ENCODE measurements around the gene CCDC141. TPM values are rescaled to one million over a fixed set of nuclear protein-coding genes. Genes with fewer than 3 reads are reported as not detected.

The CCDC141 gene
- total and polyA plus RNA-seq, 2 experiments from 2014 or later: 11.7 to 13.4 TPM

DNA sequence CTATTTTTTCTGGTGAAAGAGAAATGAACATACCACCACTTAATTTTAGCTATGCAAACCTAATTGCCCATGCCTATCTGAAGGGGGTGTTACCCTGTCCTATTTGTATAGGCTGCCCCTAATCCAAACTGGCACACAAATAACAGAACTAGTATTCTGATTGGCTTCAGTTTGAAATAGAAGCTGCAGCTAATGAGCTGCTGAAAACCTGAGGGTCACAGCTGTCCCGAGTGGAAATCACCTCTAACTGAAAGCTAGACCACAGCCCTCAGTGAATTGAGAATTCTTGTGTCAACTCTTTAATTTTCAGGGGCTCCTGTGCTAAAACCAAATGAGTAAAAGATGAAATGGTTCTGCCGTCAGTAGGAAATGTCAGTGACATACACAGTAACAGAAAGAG lies 28.7 kb downstream of the CCDC141 start:
- Mint-ChIP-seq H3K9me3 (peaks cover 8% of the 10 kb centered on the region), H3K4me3 (no peak overlapping the region), H3K4me1 (no peaks in the 10 kb centered on the region), H3K27ac (no peak overlapping the region), H3K27me3 (ENCODE audit: insufficient read depth, low read depth, poor library complexity) (peaks cover 3% of the 10 kb centered on the region), H3K36me3 (ENCODE audit: low read depth) (peaks cover 7% of the 10 kb centered on the region; the same call in 2 of the 3 replicates)
- no peaks in the 10 kb centered on the region for H3K4me1 ChIP-seq (ENCODE audit: insufficient read depth)
- H3K36me3 ChIP-seq (ENCODE audit: insufficient read depth): no peaks in the 10 kb centered on the region; the same call in 1 of the 2 replicates
- no peaks in the 10 kb centered on the region for H3K27me3 ChIP-seq (ENCODE audit: insufficient read depth)
- no peak for ATAC-seq
- TF ChIP-seq, protein P1, sequence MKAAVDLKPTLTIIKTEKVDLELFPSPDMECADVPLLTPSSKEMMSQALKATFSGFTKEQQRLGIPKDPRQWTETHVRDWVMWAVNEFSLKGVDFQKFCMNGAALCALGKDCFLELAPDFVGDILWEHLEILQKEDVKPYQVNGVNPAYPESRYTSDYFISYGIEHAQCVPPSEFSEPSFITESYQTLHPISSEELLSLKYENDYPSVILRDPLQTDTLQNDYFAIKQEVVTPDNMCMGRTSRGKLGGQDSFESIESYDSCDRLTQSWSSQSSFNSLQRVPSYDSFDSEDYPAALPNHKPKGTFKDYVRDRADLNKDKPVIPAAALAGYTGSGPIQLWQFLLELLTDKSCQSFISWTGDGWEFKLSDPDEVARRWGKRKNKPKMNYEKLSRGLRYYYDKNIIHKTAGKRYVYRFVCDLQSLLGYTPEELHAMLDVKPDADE (IDR thresholded peaks at IDR 0.05): no peak
- TF ChIP-seq, protein P2, sequence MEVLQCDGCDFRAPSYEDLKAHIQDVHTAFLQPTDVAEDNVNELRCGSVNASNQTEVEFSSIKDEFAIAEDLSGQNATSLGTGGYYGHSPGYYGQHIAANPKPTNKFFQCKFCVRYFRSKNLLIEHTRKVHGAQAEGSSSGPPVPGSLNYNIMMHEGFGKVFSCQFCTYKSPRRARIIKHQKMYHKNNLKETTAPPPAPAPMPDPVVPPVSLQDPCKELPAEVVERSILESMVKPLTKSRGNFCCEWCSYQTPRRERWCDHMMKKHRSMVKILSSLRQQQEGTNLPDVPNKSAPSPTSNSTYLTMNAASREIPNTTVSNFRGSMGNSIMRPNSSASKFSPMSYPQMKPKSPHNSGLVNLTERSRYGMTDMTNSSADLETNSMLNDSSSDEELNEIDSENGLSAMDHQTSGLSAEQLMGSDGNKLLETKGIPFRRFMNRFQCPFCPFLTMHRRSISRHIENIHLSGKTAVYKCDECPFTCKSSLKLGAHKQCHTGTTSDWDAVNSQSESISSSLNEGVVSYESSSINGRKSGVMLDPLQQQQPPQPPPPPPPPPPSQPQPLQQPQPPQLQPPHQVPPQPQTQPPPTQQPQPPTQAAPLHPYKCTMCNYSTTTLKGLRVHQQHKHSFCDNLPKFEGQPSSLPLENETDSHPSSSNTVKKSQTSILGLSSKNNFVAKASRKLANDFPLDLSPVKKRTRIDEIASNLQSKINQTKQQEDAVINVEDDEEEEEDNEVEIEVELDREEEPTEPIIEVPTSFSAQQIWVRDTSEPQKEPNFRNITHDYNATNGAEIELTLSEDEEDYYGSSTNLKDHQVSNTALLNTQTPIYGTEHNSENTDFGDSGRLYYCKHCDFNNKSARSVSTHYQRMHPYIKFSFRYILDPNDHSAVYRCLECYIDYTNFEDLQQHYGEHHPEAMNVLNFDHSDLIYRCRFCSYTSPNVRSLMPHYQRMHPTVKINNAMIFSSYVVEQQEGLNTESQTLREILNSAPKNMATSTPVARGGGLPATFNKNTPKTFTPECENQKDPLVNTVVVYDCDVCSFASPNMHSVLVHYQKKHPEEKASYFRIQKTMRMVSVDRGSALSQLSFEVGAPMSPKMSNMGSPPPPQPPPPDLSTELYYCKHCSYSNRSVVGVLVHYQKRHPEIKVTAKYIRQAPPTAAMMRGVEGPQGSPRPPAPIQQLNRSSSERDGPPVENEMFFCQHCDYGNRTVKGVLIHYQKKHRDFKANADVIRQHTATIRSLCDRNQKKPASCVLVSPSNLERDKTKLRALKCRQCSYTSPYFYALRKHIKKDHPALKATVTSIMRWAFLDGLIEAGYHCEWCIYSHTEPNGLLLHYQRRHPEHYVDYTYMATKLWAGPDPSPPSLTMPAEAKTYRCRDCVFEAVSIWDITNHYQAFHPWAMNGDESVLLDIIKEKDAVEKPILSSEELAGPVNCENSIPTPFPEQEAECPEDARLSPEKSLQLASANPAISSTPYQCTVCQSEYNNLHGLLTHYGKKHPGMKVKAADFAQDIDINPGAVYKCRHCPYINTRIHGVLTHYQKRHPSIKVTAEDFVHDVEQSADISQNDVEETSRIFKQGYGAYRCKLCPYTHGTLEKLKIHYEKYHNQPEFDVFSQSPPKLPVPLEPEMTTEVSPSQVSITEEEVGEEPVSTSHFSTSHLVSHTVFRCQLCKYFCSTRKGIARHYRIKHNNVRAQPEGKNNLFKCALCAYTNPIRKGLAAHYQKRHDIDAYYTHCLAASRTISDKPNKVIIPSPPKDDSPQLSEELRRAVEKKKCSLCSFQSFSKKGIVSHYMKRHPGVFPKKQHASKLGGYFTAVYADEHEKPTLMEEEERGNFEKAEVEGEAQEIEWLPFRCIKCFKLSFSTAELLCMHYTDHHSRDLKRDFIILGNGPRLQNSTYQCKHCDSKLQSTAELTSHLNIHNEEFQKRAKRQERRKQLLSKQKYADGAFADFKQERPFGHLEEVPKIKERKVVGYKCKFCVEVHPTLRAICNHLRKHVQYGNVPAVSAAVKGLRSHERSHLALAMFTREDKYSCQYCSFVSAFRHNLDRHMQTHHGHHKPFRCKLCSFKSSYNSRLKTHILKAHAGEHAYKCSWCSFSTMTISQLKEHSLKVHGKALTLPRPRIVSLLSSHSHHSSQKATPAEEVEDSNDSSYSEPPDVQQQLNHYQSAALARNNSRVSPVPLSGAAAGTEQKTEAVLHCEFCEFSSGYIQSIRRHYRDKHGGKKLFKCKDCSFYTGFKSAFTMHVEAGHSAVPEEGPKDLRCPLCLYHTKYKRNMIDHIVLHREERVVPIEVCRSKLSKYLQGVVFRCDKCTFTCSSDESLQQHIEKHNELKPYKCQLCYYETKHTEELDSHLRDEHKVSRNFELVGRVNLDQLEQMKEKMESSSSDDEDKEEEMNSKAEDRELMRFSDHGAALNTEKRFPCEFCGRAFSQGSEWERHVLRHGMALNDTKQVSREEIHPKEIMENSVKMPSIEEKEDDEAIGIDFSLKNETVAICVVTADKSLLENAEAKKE (CRISPR knock-in tag; IDR thresholded peaks at IDR 0.05): no peak
- TF ChIP-seq ZNF331 (CRISPR knock-in tag; IDR thresholded peaks at IDR 0.05; ENCODE audit: low read depth): no peak
- TF ChIP-seq, protein P3, sequence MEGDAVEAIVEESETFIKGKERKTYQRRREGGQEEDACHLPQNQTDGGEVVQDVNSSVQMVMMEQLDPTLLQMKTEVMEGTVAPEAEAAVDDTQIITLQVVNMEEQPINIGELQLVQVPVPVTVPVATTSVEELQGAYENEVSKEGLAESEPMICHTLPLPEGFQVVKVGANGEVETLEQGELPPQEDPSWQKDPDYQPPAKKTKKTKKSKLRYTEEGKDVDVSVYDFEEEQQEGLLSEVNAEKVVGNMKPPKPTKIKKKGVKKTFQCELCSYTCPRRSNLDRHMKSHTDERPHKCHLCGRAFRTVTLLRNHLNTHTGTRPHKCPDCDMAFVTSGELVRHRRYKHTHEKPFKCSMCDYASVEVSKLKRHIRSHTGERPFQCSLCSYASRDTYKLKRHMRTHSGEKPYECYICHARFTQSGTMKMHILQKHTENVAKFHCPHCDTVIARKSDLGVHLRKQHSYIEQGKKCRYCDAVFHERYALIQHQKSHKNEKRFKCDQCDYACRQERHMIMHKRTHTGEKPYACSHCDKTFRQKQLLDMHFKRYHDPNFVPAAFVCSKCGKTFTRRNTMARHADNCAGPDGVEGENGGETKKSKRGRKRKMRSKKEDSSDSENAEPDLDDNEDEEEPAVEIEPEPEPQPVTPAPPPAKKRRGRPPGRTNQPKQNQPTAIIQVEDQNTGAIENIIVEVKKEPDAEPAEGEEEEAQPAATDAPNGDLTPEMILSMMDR (conservative IDR thresholded peaks at IDR 0.05; ENCODE audit: low read depth in 2 of 2): no peak
- TF ChIP-seq ZNF114 (CRISPR knock-in tag; IDR thresholded peaks at IDR 0.05): no peak
- TF ChIP-seq, protein P4, sequence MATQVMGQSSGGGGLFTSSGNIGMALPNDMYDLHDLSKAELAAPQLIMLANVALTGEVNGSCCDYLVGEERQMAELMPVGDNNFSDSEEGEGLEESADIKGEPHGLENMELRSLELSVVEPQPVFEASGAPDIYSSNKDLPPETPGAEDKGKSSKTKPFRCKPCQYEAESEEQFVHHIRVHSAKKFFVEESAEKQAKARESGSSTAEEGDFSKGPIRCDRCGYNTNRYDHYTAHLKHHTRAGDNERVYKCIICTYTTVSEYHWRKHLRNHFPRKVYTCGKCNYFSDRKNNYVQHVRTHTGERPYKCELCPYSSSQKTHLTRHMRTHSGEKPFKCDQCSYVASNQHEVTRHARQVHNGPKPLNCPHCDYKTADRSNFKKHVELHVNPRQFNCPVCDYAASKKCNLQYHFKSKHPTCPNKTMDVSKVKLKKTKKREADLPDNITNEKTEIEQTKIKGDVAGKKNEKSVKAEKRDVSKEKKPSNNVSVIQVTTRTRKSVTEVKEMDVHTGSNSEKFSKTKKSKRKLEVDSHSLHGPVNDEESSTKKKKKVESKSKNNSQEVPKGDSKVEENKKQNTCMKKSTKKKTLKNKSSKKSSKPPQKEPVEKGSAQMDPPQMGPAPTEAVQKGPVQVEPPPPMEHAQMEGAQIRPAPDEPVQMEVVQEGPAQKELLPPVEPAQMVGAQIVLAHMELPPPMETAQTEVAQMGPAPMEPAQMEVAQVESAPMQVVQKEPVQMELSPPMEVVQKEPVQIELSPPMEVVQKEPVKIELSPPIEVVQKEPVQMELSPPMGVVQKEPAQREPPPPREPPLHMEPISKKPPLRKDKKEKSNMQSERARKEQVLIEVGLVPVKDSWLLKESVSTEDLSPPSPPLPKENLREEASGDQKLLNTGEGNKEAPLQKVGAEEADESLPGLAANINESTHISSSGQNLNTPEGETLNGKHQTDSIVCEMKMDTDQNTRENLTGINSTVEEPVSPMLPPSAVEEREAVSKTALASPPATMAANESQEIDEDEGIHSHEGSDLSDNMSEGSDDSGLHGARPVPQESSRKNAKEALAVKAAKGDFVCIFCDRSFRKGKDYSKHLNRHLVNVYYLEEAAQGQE (IDR thresholded peaks at IDR 0.05; ENCODE audit: unreplicated experiment): no peak
- TF ChIP-seq NANOG (IDR thresholded peaks at IDR 0.05; ENCODE audit: borderline replicate concordance): no peak
- no peaks in the 10 kb centered on the region for H4K20me1 ChIP-seq (replicated peaks; ENCODE audit: insufficient read depth)
- no peaks in the 10 kb centered on the region for H3K79me2 ChIP-seq (replicated peaks; ENCODE audit: insufficient read depth)
- H3K27ac ChIP-seq (ENCODE audit: low read depth): no peak overlapping the region
- 0 out of 2 replicates have a peak, but pooled peaks cover 4% of the 10 kb centered on the region for H3K9me2 ChIP-seq (ENCODE audit: insufficient read depth)
- no peak overlapping the region for H3K4me3 ChIP-seq
- no peaks in the 10 kb centered on the region for H3F3A ChIP-seq (replicated peaks; ENCODE audit: low read depth)
- H3K4me2 ChIP-seq: no peak overlapping the region
- DNase-seq (ENCODE audit: low spot score): no peak
- no peak overlapping the region for H2AFZ ChIP-seq

All from GM23338 (cell line).